Left lung (tissue), 10 donors: ENCODE measurements around the gene GSG1L. TPM values are rescaled to one million over a fixed set of nuclear protein-coding genes. Genes with fewer than 3 reads are reported as not detected.

Source experiments
- ATAC-seq: fragments of 200-7000 bp; cut with Tn5 transposase; one replicate; pipeline ENCODE4 v1.9.1; 2020; ENCODE audit warnings: moderate library complexity
- DNase-seq, 4 donors: peaks; one replicate each; pipeline ENCODE4 v3.0.0-alpha.2; 2013 to 2020
- H3K27ac ChIP-seq, 2 donors: fragments of 200-600 bp; sonication (generic) in 1 of 2; one replicate each; pipeline versions ENCODE4 v1.5.0 to v1.8.0; 2020 to 2021
- H3K27me3 ChIP-seq, 2 donors: fragments of 200-600 bp; sonication (generic) in 1 of 2; one replicate each; pipeline versions ENCODE4 v1.5.0 to v1.8.0; 2020 to 2021
- H3K36me3 ChIP-seq, 2 donors: fragments of 200-600 bp; sonication (generic) in 1 of 2; one replicate each; pipeline versions ENCODE4 v1.5.0 to v1.8.0; 2020 to 2021
- H3K4me1 ChIP-seq, 2 donors: fragments of 200-600 bp; one replicate each; pipeline ENCODE4 v1.8.0; 2021
- H3K4me3 ChIP-seq, 2 donors: fragments of 200-600 bp; sonication (generic) in 1 of 2; one replicate each; pipeline versions ENCODE4 v1.5.0 to v1.8.0; 2020 to 2021; ENCODE audit warnings: mild to moderate bottlenecking in 1 of 2
- H3K9me3 ChIP-seq, 2 donors: fragments of 200-600 bp; sonication (generic) in 1 of 2; one replicate each; pipeline versions ENCODE4 v1.5.0 to v1.8.0; 2020 to 2021
- CTCF ChIP-seq, 2 donors: fragments of 200-600 bp; sonication (generic) in 1 of 2; IDR thresholded peaks; one replicate each; pipeline versions ENCODE4 v1.5.0 to v1.8.0; 2021; ENCODE audit warnings: antibody characterized with exemption in 2 of 2
- intact Hi-C, 2 donors: fragments of 100-400 bp; cut with DNase I; formaldehyde crosslinking; loops; one replicate each; pipeline versions ENCODE4 v1.11.2 to v1.14.2; 2022
- polyA plus RNA-seq, 6 donors: library from polyadenylated mRNA; unstranded; fragments of 120-200 nt; gene quantifications; one replicate each; pipeline ENCODE4 v1.2.1, GENCODE V29; 2013; ENCODE audit not compliant: insufficient read length in 6 of 6
- total RNA-seq, 2 donors: library from RNA; stranded (reverse); fragmentation: NEBNext Ultra II Directional; extraction: Animal tissue kit (Norgen Biotek cat#: 25700); gene quantifications; one replicate each; pipeline ENCODE4 v1.2.1, GENCODE V29; 2021
- donor health status: DM: no; HTN: yes; CAD: no.
- donor health status: DM: no; HTN: no; CAD: no.

Gene GSG1L
- total and polyA plus RNA-seq, 8 donors, result 0.20 to 1.2 (median 0.65) TPM; not detected in 1

GRCh38 chr16:27868180-27868579 is 195.3 kb downstream of the GSG1L start:
- H3K9me3 ChIP-seq, result peaks cover 0 to 21% of the 10 kb centered on the region in 2 donors
- no peak overlapping the region for H3K27ac ChIP-seq
- DNase-seq (no peak), ATAC-seq (no peak)
- H3K27me3 ChIP-seq, result peaks cover 0 to 3% of the 10 kb centered on the region in 2 donors
- intact Hi-C loops, result no loop called here
- H3K4me1 ChIP-seq, result no peaks in the 10 kb centered on the region
- TF ChIP-seq CTCF (IDR thresholded peaks at IDR 0.05), result no peak
- no peaks in the 10 kb centered on the region for H3K36me3 ChIP-seq
- H3K4me3 ChIP-seq, result no peak overlapping the region

- Histone ChIP-seq H3K36me3 (no peaks in the 10 kb centered on the region), H3K27me3 (peaks cover 0 to 3% of the 10 kb centered on the region in 2 donors), H3K27ac (no peak overlapping the region), H3K4me1 (no peaks in the 10 kb centered on the region), H3K9me3 (peaks cover 0 to 28% of the 10 kb centered on the region in 2 donors), H3K4me3 (no peak overlapping the region)
- ATAC-seq, result peak; percentile 88
- DNase-seq, result peak in 3 of 4 donors; percentile 25 to 86 (median 67)
- peak; percentile 40 to 49 for TF ChIP-seq CTCF (IDR thresholded peaks at IDR 0.05)
- intact Hi-C loops, result no loop called here
These were observed 196.1 kb downstream of the GSG1L start for GRCh38 chr16:27867122-27868110.

GRCh38 chr16:27863377-27863776 is 200.1 kb downstream of the GSG1L start:
- Histone ChIP-seq H3K27me3 (no peaks in the 10 kb centered on the region), H3K36me3 (no peaks in the 10 kb centered on the region), H3K4me1 (no peaks in the 10 kb centered on the region), H3K27ac (no peak overlapping the region), H3K9me3 (peaks cover 0 to 33% of the 10 kb centered on the region in 2 donors), H3K4me3 (no peak overlapping the region)
- ATAC-seq (no peak), DNase-seq (no peak)
- no peak for TF ChIP-seq CTCF (IDR thresholded peaks at IDR 0.05)
- intact Hi-C loops, result no loop called here

GRCh38 chr16:27862953-27863352 is 200.6 kb downstream of the GSG1L start:
- H3K4me1 ChIP-seq, result no peaks in the 10 kb centered on the region
- ATAC-seq (no peak), DNase-seq (no peak)
- no peak for TF ChIP-seq CTCF (IDR thresholded peaks at IDR 0.05)
- H3K36me3 ChIP-seq, result no peaks in the 10 kb centered on the region
- H3K27me3 ChIP-seq, result no peaks in the 10 kb centered on the region
- H3K4me3 ChIP-seq, result no peak overlapping the region
- intact Hi-C loops, result no loop called here
- H3K27ac ChIP-seq, result no peak overlapping the region
- H3K9me3 ChIP-seq, result peaks cover 0 to 33% of the 10 kb centered on the region in 2 donors

- DNase-seq (no peak), ATAC-seq (no peak)
- Histone ChIP-seq H3K27me3 (no peaks in the 10 kb centered on the region), H3K4me3 (no peak overlapping the region), H3K36me3 (no peaks in the 10 kb centered on the region), H3K4me1 (no peaks in the 10 kb centered on the region), H3K27ac (no peak overlapping the region), H3K9me3 (peaks cover 0 to 29% of the 10 kb centered on the region in 2 donors)
- intact Hi-C loops, result no loop called here
- TF ChIP-seq CTCF (IDR thresholded peaks at IDR 0.05), result no peak
These were observed 203.4 kb downstream of the GSG1L start for GRCh38 chr16:27860091-27860490.
